ENCODE results near the gene PAX3.

DNA sequence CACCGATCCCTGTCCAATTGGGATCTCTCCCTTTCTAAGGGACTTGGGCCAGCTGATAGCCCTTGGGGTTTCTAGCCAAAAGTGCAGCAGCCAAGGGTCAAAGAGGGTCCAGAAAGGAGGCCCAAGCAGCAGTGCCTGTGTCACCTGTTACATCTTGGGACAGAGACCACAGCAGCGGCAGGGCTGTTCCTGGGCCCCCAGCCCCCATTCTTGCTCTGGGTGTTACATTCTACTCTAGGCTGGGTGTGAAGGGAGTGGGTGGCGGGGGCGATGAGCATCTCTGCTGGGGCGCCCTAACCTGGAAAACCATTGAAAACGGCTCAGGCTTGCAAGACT, 1.2 kb downstream of the PAX3 start:
- TF ChIP-seq EZH2 (IDR thresholded peaks at IDR 0.05; ENCODE audit: insufficient read depth, poor library complexity, severe bottlenecking) (no peak), EZH2phosphoT487 (IDR thresholded peaks at IDR 0.05; ENCODE audit: insufficient read depth, low read depth) (no peak)
